DMS153 treated with DMSO at 0.1 percent for 48 hours (cell line): ENCODE data around the gene FGF14.

ENCODE experiments used
- DNase-seq: peaks from one replicate; lab custom pipeline; 2025; ENCODE audit not compliant: unreplicated experiment; lab: John Stamatoyannopoulos, UW

Gene FGF14

GRCh38 chr13:101749584-101749983 is 652.3 kb downstream of the FGF14 start:
- no peak for DNase-seq

GRCh38 chr13:101747039-101747438 is 654.8 kb downstream of the FGF14 start:
- DNase-seq, result no peak

- no peak for DNase-seq
These were observed 655.3 kb downstream of the FGF14 start for GRCh38 chr13:101746513-101746912.

GRCh38 chr13:101739382-101740178 is 662.3 kb downstream of the FGF14 start:
- DNase-seq, result no peak

- DNase-seq, result no peak
These were observed 663.5 kb downstream of the FGF14 start for GRCh38 chr13:101738336-101738735.

GRCh38 chr13:101736566-101736965 is 665.3 kb downstream of the FGF14 start:
- no peak for DNase-seq

- DNase-seq, result no peak
These were observed 671.3 kb downstream of the FGF14 start for GRCh38 chr13:101730420-101731000.

GRCh38 chr13:101728615-101729014 is 673.2 kb downstream of the FGF14 start:
- DNase-seq, result no peak

GRCh38 chr13:101728021-101728420 is 673.8 kb downstream of the FGF14 start:
- no peak for DNase-seq

GRCh38 chr13:101727118-101727517 is 674.7 kb downstream of the FGF14 start:
- no peak for DNase-seq

- no peak for DNase-seq
These were observed 675.2 kb downstream of the FGF14 start for GRCh38 chr13:101726681-101727080.

GRCh38 chr13:101718496-101718895 is 683.4 kb downstream of the FGF14 start:
- no peak for DNase-seq

- no peak for DNase-seq
These were observed 684.5 kb downstream of the FGF14 start for GRCh38 chr13:101717353-101717752.

GRCh38 chr13:101714195-101714594 is 687.7 kb downstream of the FGF14 start:
- no peak for DNase-seq

- DNase-seq, result no peak
These were observed 689.9 kb downstream of the FGF14 start for GRCh38 chr13:101712026-101712348.

- no peak for DNase-seq
These were observed 690.4 kb downstream of the FGF14 start for GRCh38 chr13:101711307-101712025.

- DNase-seq, result no peak
These were observed 691.9 kb downstream of the FGF14 start for GRCh38 chr13:101709952-101710351.

GRCh38 chr13:101708115-101708514 is 693.7 kb downstream of the FGF14 start:
- DNase-seq, result no peak

- no peak for DNase-seq
These were observed 694.2 kb downstream of the FGF14 start for GRCh38 chr13:101707659-101708058.

- no peak for DNase-seq
These were observed 695.2 kb downstream of the FGF14 start for GRCh38 chr13:101706651-101707050.

- DNase-seq, result no peak
These were observed 698.0 kb downstream of the FGF14 start for GRCh38 chr13:101703838-101704237.

- DNase-seq, result no peak
These were observed 698.8 kb downstream of the FGF14 start for GRCh38 chr13:101703081-101703480.
